ENCODE measurements around the gene NPAS3.

DNA sequence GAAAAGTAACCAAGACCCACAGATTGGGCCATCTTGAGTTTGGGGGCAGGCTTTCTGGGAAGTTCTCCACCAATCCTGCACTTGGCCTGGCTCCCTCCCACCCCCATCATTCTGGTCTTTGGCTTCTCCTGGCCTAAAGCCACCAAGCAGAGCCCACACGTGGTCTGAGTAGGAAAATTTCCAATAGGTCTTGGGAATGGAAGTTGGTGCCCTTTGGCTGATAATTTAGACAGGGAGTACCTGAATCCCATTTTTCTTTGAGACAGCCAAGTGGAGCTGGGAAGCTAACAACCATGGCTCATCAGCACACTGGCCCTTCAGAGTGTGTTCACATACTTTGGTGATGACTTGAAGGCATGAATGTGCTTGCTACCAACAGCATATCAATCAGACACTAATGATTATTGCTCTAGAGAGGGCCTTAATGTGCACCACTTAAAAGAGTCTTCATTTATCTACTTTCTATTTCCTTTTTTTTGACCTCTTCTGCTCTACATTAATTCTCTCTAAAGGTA lies 856.2 kb downstream of the NPAS3 start:
- TF ChIP-seq, protein P1, sequence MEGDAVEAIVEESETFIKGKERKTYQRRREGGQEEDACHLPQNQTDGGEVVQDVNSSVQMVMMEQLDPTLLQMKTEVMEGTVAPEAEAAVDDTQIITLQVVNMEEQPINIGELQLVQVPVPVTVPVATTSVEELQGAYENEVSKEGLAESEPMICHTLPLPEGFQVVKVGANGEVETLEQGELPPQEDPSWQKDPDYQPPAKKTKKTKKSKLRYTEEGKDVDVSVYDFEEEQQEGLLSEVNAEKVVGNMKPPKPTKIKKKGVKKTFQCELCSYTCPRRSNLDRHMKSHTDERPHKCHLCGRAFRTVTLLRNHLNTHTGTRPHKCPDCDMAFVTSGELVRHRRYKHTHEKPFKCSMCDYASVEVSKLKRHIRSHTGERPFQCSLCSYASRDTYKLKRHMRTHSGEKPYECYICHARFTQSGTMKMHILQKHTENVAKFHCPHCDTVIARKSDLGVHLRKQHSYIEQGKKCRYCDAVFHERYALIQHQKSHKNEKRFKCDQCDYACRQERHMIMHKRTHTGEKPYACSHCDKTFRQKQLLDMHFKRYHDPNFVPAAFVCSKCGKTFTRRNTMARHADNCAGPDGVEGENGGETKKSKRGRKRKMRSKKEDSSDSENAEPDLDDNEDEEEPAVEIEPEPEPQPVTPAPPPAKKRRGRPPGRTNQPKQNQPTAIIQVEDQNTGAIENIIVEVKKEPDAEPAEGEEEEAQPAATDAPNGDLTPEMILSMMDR (conservative IDR thresholded peaks at IDR 0.05 in 1 of 2, IDR thresholded peaks at IDR 0.05 in 1 of 2; ENCODE audit: low read depth in 1 of 2, low read length in 2 of 2) = no peak
- TF ChIP-seq EZH2 (IDR thresholded peaks at IDR 0.05; ENCODE audit: low read length, missing control alignments) = no peak
